Measurements from ENCODE around the gene PEAK3.

Gene PEAK3
- long read RNA-seq, donor 1, result 0 reads
- long read RNA-seq, donor 2, result 0 reads
- long read RNA-seq, donor 3, result 0 reads
- long read RNA-seq, donor 4, result 0 reads
- long read RNA-seq, donor 5, result 0 reads
- long read RNA-seq, donor 6, result 0 reads
- long read RNA-seq, donor 7, result 0 reads
- long read RNA-seq, donor 8, partial matches to known transcripts, result 0 of 1 reads
- long read RNA-seq, donor 8, other reads (novel, unspliced or antisense), result 0 of 1 reads

- DNase-seq, result peak; percentile 56
These were observed at the start of gene PEAK3 for GRCh38 chr19:2282062-2282861. PEAK3 (minus strand) TSS chr19:2282175; CDS start chr19:2280931, 1,244 bp downstream.

- DNase-seq, result no peak
These were observed 48.8 kb upstream of the PEAK3 start for GRCh38 chr19:2330632-2331284.

- no peak for DNase-seq
These were observed 48.3 kb upstream of the PEAK3 start for GRCh38 chr19:2330255-2330631.

- no peak for DNase-seq
These were observed 47.5 kb upstream of the PEAK3 start for GRCh38 chr19:2329501-2329916.

GRCh38 chr19:2329149-2329478 is 47.1 kb upstream of the PEAK3 start:
- DNase-seq, result no peak

GRCh38 chr19:2328401-2329148 is 46.6 kb upstream of the PEAK3 start, which contains the start of the genes LSM7 and SPPL2B:
LSM7 (minus strand) TSS chr19:2328586; CDS start chr19:2328566, 20 bp downstream.
SPPL2B (plus strand) TSS chr19:2328684; CDS start chr19:2328710, 26 bp downstream.
- peak; percentile 89 for DNase-seq

GRCh38 chr19:2327773-2328400 is 45.9 kb upstream of the PEAK3 start:
- DNase-seq, result no peak

- DNase-seq, result no peak
These were observed 44.9 kb upstream of the PEAK3 start for GRCh38 chr19:2326699-2327360.

GRCh38 chr19:2325281-2326046 is 43.5 kb upstream of the PEAK3 start:
- DNase-seq, result no peak

- DNase-seq, result no peak
These were observed 42.4 kb upstream of the PEAK3 start for GRCh38 chr19:2324220-2324948.

GRCh38 chr19:2323707-2324106 is 41.7 kb upstream of the PEAK3 start:
- DNase-seq, result no peak

GRCh38 chr19:2321565-2322283 is 39.7 kb upstream of the PEAK3 start:
- no peak for DNase-seq

- DNase-seq, result no peak
These were observed 39.0 kb upstream of the PEAK3 start for GRCh38 chr19:2320939-2321338.

- no peak for DNase-seq
These were observed 38.1 kb upstream of the PEAK3 start for GRCh38 chr19:2320049-2320448.

GRCh38 chr19:2319551-2319950 is 37.6 kb upstream of the PEAK3 start:
- no peak for DNase-seq

- DNase-seq, result no peak
These were observed 36.9 kb upstream of the PEAK3 start for GRCh38 chr19:2318923-2319322.

GRCh38 chr19:2317756-2318155 is 35.8 kb upstream of the PEAK3 start:
- DNase-seq, result no peak

GRCh38 chr19:2317300-2317699 is 35.3 kb upstream of the PEAK3 start:
- no peak for DNase-seq

- peak; percentile 68 for DNase-seq
These were observed 33.9 kb upstream of the PEAK3 start for GRCh38 chr19:2315818-2316353.

All from right kidney (tissue), 9 donors.